WTC11 (cell line): Measurements from ENCODE around the gene DNAJB12. TPM values are rescaled to one million over a fixed set of nuclear protein-coding genes. Genes with fewer than 3 reads are reported as not detected.

ENCODE experiments used
- ATAC-seq: fragments of 200-7000 bp; cut with Tn5 transposase; 2 replicates; pipeline ENCODE4 v1.10.0; 2021; ENCODE audit warnings: mild to moderate bottlenecking, moderate library complexity
- CTCF ChIA-PET: fragments of 300-600 bp; sonication (Branson Sonifier 250); formaldehyde crosslinking; loops from one replicate; lab custom pipeline; 2021; ENCODE audit warnings: antibody characterized with exemption; lab: Charles Lee
- POLR2A ChIA-PET: fragments of 350-600 bp; sonication (Branson Sonifier 250); formaldehyde crosslinking; loops from one replicate; lab custom pipeline; 2021; ENCODE audit warnings: antibody characterized with exemption; lab: Charles Lee
- DNase-seq: peaks from one replicate; pipeline ENCODE4 v3.0.0; 2021; ENCODE audit warnings: low spot score
- H3K27ac Mint-ChIP-seq: 2 replicates; pipeline ENCODE4 v1.8.0; 2021; ENCODE audit warnings: mixed read lengths
- H3K27me3 Mint-ChIP-seq: 2 replicates; pipeline ENCODE4 v1.8.0; 2021; ENCODE audit warnings: low read depth, mild to moderate bottlenecking, moderate library complexity, mixed read lengths
- H3K36me3 Mint-ChIP-seq: 2 replicates; pipeline ENCODE4 v1.8.0; 2021; ENCODE audit warnings: mixed read lengths
- H3K4me1 Mint-ChIP-seq: 2 replicates; pipeline ENCODE4 v1.8.0; 2022; ENCODE audit warnings: mixed read lengths
- H3K4me3 Mint-ChIP-seq: 2 replicates; pipeline ENCODE4 v1.8.0; 2021; ENCODE audit warnings: mild to moderate bottlenecking, moderate library complexity, mixed read lengths
- H3K9me3 Mint-ChIP-seq: 2 replicates; pipeline ENCODE4 v1.8.0; 2021; ENCODE audit warnings: mixed read lengths
- ARID4B ChIP-seq: sonication (generic); formaldehyde crosslinking; IDR thresholded peaks from 2 replicates; pipeline ENCODE4 v1.8.0; 2023; ENCODE audit warnings: missing genetic modification reagents, mild to moderate bottlenecking, borderline replicate concordance
- PREB ChIP-seq: sonication (generic); formaldehyde crosslinking; IDR thresholded peaks from 2 replicates; pipeline ENCODE4 v1.8.1; 2022; ENCODE audit warnings: mild to moderate bottlenecking, missing genetic modification reagents, moderate library complexity, borderline replicate concordance
- PRRX2 ChIP-seq: fragments of 250-450 bp; sonication (Bioruptor Pico); IDR thresholded peaks from 2 replicates; pipeline ENCODE4 v1.8.0; 2021; ENCODE audit warnings: mild to moderate bottlenecking
- RELA ChIP-seq: sonication (generic); formaldehyde crosslinking; IDR thresholded peaks from 2 replicates; pipeline ENCODE4 v1.8.1; 2022; ENCODE audit warnings: missing genetic modification reagents, mild to moderate bottlenecking, borderline replicate concordance
- SMAD3 ChIP-seq: sonication (generic); formaldehyde crosslinking; IDR thresholded peaks from 2 replicates; pipeline ENCODE4 v1.8.0; 2022; ENCODE audit warnings: missing genetic modification reagents, mild to moderate bottlenecking, borderline replicate concordance
- ZNF121 ChIP-seq: sonication (generic); formaldehyde crosslinking; IDR thresholded peaks from 2 replicates; pipeline ENCODE4 v1.8.0; 2023; ENCODE audit warnings: missing genetic modification reagents
- ZNF263 ChIP-seq: sonication (generic); formaldehyde crosslinking; IDR thresholded peaks from 2 replicates; pipeline ENCODE4 v1.8.1; 2022; ENCODE audit warnings: low read depth, mild to moderate bottlenecking, moderate library complexity, missing genetic modification reagents
- ZNF416 ChIP-seq: fragments of 250-450 bp; sonication (Bioruptor Pico); IDR thresholded peaks from 2 replicates; pipeline ENCODE4 v1.9.0; 2021; ENCODE audit warnings: mild to moderate bottlenecking, inconsistent platforms
- ZNF671 ChIP-seq: fragments of 250-450 bp; sonication (Bioruptor Pico); IDR thresholded peaks from 2 replicates; pipeline ENCODE4 v1.8.0; 2021; ENCODE audit warnings: mild to moderate bottlenecking
- total RNA-seq: library from RNA; stranded (reverse); gene quantifications from 3 replicates; pipeline ENCODE4 v1.2.3, GENCODE V29; 2021
- TF ChIP-seq, protein P1 (sequence below): fragments of 250-450 bp; sonication (Bioruptor Pico); IDR thresholded peaks from 2 replicates; pipeline ENCODE4 v1.9.0; 2021; ENCODE audit warnings: mild to moderate bottlenecking, borderline replicate concordance
- TF ChIP-seq, protein P2 (sequence below): sonication (generic); formaldehyde crosslinking; IDR thresholded peaks from 2 replicates; pipeline ENCODE4 v1.8.1; 2022; ENCODE audit warnings: mild to moderate bottlenecking, moderate library complexity, missing genetic modification reagents
- TF ChIP-seq, protein P3 (sequence below): sonication (generic); formaldehyde crosslinking; IDR thresholded peaks from 2 replicates; pipeline ENCODE4 v1.8.1; 2022; ENCODE audit warnings: low read depth, mild to moderate bottlenecking, moderate library complexity, missing genetic modification reagents, borderline replicate concordance
- TF ChIP-seq, protein P4 (sequence below): fragments of 250-450 bp; sonication (Bioruptor Pico); IDR thresholded peaks from 2 replicates; pipeline ENCODE4 v1.9.0; 2021; ENCODE audit warnings: mild to moderate bottlenecking

Gene DNAJB12
- total RNA-seq, 1 experiment from 2014 or later: 21.6 TPM

DNA sequence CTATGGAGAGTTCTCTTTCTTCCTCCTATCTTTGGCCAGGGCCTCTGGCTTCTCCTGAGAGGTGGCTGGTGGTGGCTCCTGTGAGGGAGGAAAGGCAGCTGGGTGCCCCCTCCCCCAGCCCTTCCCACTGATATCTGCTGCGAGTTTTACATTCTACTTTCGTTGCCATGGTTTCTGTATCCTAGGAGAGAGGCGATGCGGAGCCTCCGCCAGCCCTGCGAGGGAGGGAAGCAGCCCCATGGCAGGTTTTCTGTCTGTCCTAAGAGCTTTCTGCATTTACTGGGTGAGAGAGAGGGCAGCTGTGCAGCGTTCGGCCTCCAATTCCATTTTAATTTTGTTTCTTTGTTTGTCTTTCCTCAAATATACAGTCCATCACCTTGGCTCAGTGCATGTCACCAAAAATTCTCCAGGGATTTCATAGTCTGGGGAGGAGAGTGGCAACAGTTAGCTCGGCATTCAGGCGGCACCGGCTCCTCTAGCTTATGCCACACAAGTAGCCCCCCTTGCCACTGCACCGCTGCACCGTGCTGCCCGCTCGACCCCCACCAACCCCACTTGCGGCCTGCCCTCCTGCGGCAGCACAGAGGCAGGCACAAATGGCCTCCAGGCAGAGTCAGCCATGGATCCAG, 20.4 kb downstream of the DNAJB12 start:
- POLR2A ChIA-PET: interaction anchor here (0.7 to 1.0 kb wide), 2 partner anchors 59 to 61 kb away, joined by 3 to 4 read pairs; no protein-coding TSS in a partner anchor
- peaks cover 9% of the 10 kb centered on the region for H3K36me3 Mint-ChIP-seq
- no peak overlapping the region for H3K27ac Mint-ChIP-seq
- TF ChIP-seq RELA (CRISPR knock-in tag) (no peak), ZNF263 (CRISPR knock-in tag) (no peak), ARID4B (CRISPR knock-in tag) (no peak), ZNF671 (no peak)
- TF ChIP-seq, protein P1, sequence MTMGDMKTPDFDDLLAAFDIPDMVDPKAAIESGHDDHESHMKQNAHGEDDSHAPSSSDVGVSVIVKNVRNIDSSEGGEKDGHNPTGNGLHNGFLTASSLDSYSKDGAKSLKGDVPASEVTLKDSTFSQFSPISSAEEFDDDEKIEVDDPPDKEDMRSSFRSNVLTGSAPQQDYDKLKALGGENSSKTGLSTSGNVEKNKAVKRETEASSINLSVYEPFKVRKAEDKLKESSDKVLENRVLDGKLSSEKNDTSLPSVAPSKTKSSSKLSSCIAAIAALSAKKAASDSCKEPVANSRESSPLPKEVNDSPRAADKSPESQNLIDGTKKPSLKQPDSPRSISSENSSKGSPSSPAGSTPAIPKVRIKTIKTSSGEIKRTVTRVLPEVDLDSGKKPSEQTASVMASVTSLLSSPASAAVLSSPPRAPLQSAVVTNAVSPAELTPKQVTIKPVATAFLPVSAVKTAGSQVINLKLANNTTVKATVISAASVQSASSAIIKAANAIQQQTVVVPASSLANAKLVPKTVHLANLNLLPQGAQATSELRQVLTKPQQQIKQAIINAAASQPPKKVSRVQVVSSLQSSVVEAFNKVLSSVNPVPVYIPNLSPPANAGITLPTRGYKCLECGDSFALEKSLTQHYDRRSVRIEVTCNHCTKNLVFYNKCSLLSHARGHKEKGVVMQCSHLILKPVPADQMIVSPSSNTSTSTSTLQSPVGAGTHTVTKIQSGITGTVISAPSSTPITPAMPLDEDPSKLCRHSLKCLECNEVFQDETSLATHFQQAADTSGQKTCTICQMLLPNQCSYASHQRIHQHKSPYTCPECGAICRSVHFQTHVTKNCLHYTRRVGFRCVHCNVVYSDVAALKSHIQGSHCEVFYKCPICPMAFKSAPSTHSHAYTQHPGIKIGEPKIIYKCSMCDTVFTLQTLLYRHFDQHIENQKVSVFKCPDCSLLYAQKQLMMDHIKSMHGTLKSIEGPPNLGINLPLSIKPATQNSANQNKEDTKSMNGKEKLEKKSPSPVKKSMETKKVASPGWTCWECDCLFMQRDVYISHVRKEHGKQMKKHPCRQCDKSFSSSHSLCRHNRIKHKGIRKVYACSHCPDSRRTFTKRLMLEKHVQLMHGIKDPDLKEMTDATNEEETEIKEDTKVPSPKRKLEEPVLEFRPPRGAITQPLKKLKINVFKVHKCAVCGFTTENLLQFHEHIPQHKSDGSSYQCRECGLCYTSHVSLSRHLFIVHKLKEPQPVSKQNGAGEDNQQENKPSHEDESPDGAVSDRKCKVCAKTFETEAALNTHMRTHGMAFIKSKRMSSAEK (CRISPR knock-in tag): no peak
- TF ChIP-seq, protein P2, sequence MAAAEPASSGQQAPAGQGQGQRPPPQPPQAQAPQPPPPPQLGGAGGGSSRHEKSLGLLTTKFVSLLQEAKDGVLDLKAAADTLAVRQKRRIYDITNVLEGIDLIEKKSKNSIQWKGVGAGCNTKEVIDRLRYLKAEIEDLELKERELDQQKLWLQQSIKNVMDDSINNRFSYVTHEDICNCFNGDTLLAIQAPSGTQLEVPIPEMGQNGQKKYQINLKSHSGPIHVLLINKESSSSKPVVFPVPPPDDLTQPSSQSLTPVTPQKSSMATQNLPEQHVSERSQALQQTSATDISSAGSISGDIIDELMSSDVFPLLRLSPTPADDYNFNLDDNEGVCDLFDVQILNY (CRISPR knock-in tag): no peak
- H3K4me3 Mint-ChIP-seq: no peak overlapping the region
- no peaks in the 10 kb centered on the region for H3K27me3 Mint-ChIP-seq
- CTCF ChIA-PET: interaction anchor here (0.6 to 1.4 kb wide), 8 partner anchors 9 to 377 kb away, joined by 3 to 4 read pairs (median 3); partner anchors contain the start of gene DDIT4
- peaks cover 35% of the 10 kb centered on the region for H3K4me1 Mint-ChIP-seq
- DNase-seq: no peak
- no peaks in the 10 kb centered on the region for H3K9me3 Mint-ChIP-seq
- ATAC-seq: peak; percentile 4; the same call in 1 of the 2 replicates

DNA sequence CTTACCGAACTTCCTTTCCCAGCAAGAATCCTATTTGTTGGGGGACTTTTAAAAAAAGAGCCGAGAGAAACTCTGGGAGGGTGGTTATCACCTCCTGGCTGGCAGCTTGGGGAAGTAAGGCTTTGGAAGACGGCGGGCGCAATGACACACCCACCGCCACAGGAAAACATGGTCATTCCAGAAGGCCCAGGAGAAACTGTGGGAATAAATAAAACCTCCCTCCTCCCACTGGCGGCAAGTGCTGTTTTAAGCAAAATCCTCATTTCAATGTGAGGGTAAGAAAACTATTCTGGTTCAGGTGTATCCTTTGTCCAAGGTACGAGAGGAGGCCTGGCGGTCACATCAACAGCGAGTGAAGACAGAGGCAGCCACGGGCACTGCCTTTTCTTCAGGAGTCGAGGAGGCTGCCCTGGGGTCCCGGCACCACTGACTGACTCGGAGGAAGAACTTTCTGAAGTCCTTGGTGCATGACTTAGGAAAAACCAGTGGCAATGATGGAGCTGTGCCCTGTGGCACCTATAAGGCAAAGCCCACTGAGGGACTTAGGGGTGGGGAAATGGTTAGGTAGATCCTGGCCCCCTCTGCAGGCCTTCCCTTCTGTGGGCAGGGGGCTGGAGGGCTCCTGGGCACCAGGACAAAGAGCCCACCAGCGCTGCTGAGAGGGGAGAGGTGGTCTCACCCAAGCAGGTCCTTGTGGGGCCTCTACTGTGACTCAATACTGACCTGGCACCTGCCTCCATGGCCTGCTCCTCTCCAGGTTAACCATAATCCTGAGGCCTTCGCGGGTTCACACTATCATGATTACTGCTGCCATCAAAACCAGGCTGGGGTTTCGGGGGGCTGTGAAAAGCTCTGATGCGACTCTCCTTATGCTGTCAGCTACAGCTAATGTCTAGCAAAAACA, 21.4 kb downstream of the DNAJB12 start:
- Mint-ChIP-seq H3K27ac (peak overlapping the region; percentile 63; the same call in 1 of the 2 replicates), H3K27me3 (no peaks in the 10 kb centered on the region), H3K36me3 (peaks cover 9% of the 10 kb centered on the region), H3K9me3 (no peaks in the 10 kb centered on the region), H3K4me1 (peaks cover 41% of the 10 kb centered on the region), H3K4me3 (no peak overlapping the region)
- POLR2A ChIA-PET: interaction anchor here (0.5 to 2.5 kb wide), 4 partner anchors 12 to 196 kb away, joined by 3 to 17 read pairs (median 6); no protein-coding TSS in a partner anchor
- no peak for DNase-seq
- TF ChIP-seq ZNF416 (no peak), PREB (CRISPR knock-in tag) (no peak), SMAD3 (CRISPR knock-in tag) (no peak), PRRX2 (CRISPR knock-in tag) (no peak), ZNF121 (CRISPR knock-in tag) (no peak)
- TF ChIP-seq, protein P3, sequence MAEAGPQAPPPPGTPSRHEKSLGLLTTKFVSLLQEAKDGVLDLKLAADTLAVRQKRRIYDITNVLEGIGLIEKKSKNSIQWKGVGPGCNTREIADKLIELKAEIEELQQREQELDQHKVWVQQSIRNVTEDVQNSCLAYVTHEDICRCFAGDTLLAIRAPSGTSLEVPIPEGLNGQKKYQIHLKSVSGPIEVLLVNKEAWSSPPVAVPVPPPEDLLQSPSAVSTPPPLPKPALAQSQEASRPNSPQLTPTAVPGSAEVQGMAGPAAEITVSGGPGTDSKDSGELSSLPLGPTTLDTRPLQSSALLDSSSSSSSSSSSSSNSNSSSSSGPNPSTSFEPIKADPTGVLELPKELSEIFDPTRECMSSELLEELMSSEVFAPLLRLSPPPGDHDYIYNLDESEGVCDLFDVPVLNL (CRISPR knock-in tag): no peak
- TF ChIP-seq, protein P4, sequence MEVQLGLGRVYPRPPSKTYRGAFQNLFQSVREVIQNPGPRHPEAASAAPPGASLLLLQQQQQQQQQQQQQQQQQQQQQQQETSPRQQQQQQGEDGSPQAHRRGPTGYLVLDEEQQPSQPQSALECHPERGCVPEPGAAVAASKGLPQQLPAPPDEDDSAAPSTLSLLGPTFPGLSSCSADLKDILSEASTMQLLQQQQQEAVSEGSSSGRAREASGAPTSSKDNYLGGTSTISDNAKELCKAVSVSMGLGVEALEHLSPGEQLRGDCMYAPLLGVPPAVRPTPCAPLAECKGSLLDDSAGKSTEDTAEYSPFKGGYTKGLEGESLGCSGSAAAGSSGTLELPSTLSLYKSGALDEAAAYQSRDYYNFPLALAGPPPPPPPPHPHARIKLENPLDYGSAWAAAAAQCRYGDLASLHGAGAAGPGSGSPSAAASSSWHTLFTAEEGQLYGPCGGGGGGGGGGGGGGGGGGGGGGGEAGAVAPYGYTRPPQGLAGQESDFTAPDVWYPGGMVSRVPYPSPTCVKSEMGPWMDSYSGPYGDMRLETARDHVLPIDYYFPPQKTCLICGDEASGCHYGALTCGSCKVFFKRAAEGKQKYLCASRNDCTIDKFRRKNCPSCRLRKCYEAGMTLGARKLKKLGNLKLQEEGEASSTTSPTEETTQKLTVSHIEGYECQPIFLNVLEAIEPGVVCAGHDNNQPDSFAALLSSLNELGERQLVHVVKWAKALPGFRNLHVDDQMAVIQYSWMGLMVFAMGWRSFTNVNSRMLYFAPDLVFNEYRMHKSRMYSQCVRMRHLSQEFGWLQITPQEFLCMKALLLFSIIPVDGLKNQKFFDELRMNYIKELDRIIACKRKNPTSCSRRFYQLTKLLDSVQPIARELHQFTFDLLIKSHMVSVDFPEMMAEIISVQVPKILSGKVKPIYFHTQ (CRISPR knock-in tag): no peak
- CTCF ChIA-PET: interaction anchor here (0.6 to 2.0 kb wide), 19 partner anchors 13 to 376 kb away, joined by 3 to 15 read pairs (median 4); partner anchors contain the start of gene DDIT4
- ATAC-seq: no peak
